ENCODE data around the gene NR1H2.
A peak's percentile ranks its signal among the peaks of the same experiment; 100 is the strongest.
"Not testable (repeated sequence)": the region's sequence is repeated elsewhere in the genome, so short reads cannot be mapped to it uniquely, and the experiment has no call there.

The NR1H2 gene

GRCh38 chr19:50378169-50378862 is 2.1 kb downstream of the NR1H2 start:
- peak overlapping the region in 1 of 2 donors; percentile 96 for H3K4me3 Mint-ChIP-seq

GRCh38 chr19:50378863-50379236 is 2.6 kb downstream of the NR1H2 start:
- no peak overlapping the region for H3K4me3 Mint-ChIP-seq
- peaks cover 0 to 2% of the 10 kb centered on the region in 2 donors for H3K9me3 Mint-ChIP-seq
- H3K27me3 Mint-ChIP-seq = no peaks in the 10 kb centered on the region
- H3K27ac Mint-ChIP-seq = peak overlapping the region; percentile 38
- H3K4me1 Mint-ChIP-seq = peaks cover 36 to 37% of the 10 kb centered on the region in 2 donors
- no peak for ATAC-seq (replicated peaks)
- peaks cover 41 to 48% of the 10 kb centered on the region in 2 donors for H3K36me3 Mint-ChIP-seq
- no peak for DNase-seq

More at GRCh38 chr19:50378169-50378862, 2.1 kb downstream of the NR1H2 start:
- Mint-ChIP-seq H3K4me1 (peaks cover 31 to 32% of the 10 kb centered on the region in 2 donors), H3K36me3 (peaks cover 41 to 48% of the 10 kb centered on the region in 2 donors), H3K27ac (no peak overlapping the region), H3K27me3 (no peaks in the 10 kb centered on the region), H3K9me3 (peaks cover 0 to 2% of the 10 kb centered on the region in 2 donors)
- DNase-seq (no peak), ATAC-seq (replicated peaks) (no peak)

- peaks cover 43 to 53% of the 10 kb centered on the region in 2 donors for H3K36me3 Mint-ChIP-seq
- H3K27me3 Mint-ChIP-seq = no peaks in the 10 kb centered on the region
- no peak overlapping the region for H3K27ac Mint-ChIP-seq
- no peak for DNase-seq
- no peak for ATAC-seq (replicated peaks)
- H3K9me3 Mint-ChIP-seq = peaks cover 0 to 2% of the 10 kb centered on the region in 2 donors
- H3K4me1 Mint-ChIP-seq = peaks cover 39 to 44% of the 10 kb centered on the region in 2 donors
- H3K4me3 Mint-ChIP-seq = no peak overlapping the region
These were observed 3.3 kb downstream of the NR1H2 start for GRCh38 chr19:50379602-50380001.

GRCh38 chr19:50380137-50380536 is 3.9 kb downstream of the NR1H2 start:
- H3K4me3 Mint-ChIP-seq = no peak overlapping the region
- no peaks in the 10 kb centered on the region for H3K27me3 Mint-ChIP-seq
- peaks cover 44 to 49% of the 10 kb centered on the region in 2 donors for H3K4me1 Mint-ChIP-seq
- H3K27ac Mint-ChIP-seq = no peak overlapping the region
- H3K36me3 Mint-ChIP-seq = peaks cover 46 to 58% of the 10 kb centered on the region in 2 donors
- H3K9me3 Mint-ChIP-seq = peaks cover 0 to 2% of the 10 kb centered on the region in 2 donors
- ATAC-seq (replicated peaks) (no peak), DNase-seq (no peak)

- Mint-ChIP-seq H3K9me3 (peaks cover 0 to 2% of the 10 kb centered on the region in 2 donors), H3K27ac (peak overlapping the region; percentile 28), H3K36me3 (peaks cover 47 to 60% of the 10 kb centered on the region in 2 donors), H3K4me1 (peaks cover 47 to 55% of the 10 kb centered on the region in 2 donors), H3K27me3 (no peaks in the 10 kb centered on the region), H3K4me3 (no peak overlapping the region)
- no peak for DNase-seq
- ATAC-seq (replicated peaks) = no peak
These were observed 4.5 kb downstream of the NR1H2 start for GRCh38 chr19:50380751-50381151.

GRCh38 chr19:50381881-50382729 is 5.8 kb downstream of the NR1H2 start:
- ATAC-seq (replicated peaks) (no peak), DNase-seq (no peak)
- H3K36me3 Mint-ChIP-seq = peaks cover 44 to 58% of the 10 kb centered on the region in 2 donors
- H3K27ac Mint-ChIP-seq = no peak overlapping the region
- no peak overlapping the region for H3K4me3 Mint-ChIP-seq
- peaks cover 43 to 57% of the 10 kb centered on the region in 2 donors for H3K4me1 Mint-ChIP-seq
- no peaks in the 10 kb centered on the region for H3K27me3 Mint-ChIP-seq
- H3K9me3 Mint-ChIP-seq = peaks cover 0 to under 1% of the 10 kb centered on the region in 2 donors

GRCh38 chr19:50383001-50383851 is 7.0 kb downstream of the NR1H2 start:
- H3K36me3 Mint-ChIP-seq = peaks cover 40 to 56% of the 10 kb centered on the region in 2 donors
- ATAC-seq (replicated peaks) = peak; percentile 24 to 38

GRCh38 chr19:50383852-50384684 is 7.8 kb downstream of the NR1H2 start, which contains the start of gene POLD1:
POLD1 (plus strand) TSS chr19:50384347; CDS start chr19:50398852, 14,505 bp downstream.
- no peaks in the 10 kb centered on the region for H3K9me3 Mint-ChIP-seq
- peak within 1 kb of the TSS; percentile 94 for H3K27ac Mint-ChIP-seq
- DNase-seq = peak; percentile 98
- H3K4me3 Mint-ChIP-seq = peak within 1 kb of the TSS; percentile 90 to 94
- peak; percentile 88 to 92 for ATAC-seq (replicated peaks)
- H3K36me3 Mint-ChIP-seq = peaks cover 36 to 56% of the 10 kb centered on the region in 2 donors
- H3K27me3 Mint-ChIP-seq = no peaks in the 10 kb centered on the region
- peaks cover 38 to 43% of the 10 kb centered on the region in 2 donors for H3K4me1 Mint-ChIP-seq

More at GRCh38 chr19:50383001-50383851, 7.0 kb downstream of the NR1H2 start:
- Mint-ChIP-seq H3K9me3 (no peaks in the 10 kb centered on the region), H3K4me1 (peaks cover 39 to 46% of the 10 kb centered on the region in 2 donors), H3K4me3 (peak overlapping the region; percentile 90 to 94), H3K27ac (peak overlapping the region; percentile 94), H3K27me3 (no peaks in the 10 kb centered on the region)
- DNase-seq = no peak

- H3K36me3 Mint-ChIP-seq = peaks cover 28 to 47% of the 10 kb centered on the region in 2 donors
- H3K4me3 Mint-ChIP-seq = peak overlapping the region; percentile 90 to 94
- no peaks in the 10 kb centered on the region for H3K27me3 Mint-ChIP-seq
- no peaks in the 10 kb centered on the region for H3K9me3 Mint-ChIP-seq
- H3K27ac Mint-ChIP-seq = peak overlapping the region; percentile 94
- H3K4me1 Mint-ChIP-seq = peaks cover 31 to 35% of the 10 kb centered on the region in 2 donors
- ATAC-seq (replicated peaks) = peak in 1 of 2 donors; percentile 8
- DNase-seq = no peak
These were observed 8.7 kb downstream of the NR1H2 start for GRCh38 chr19:50384685-50385535.

- DNase-seq (no peak), ATAC-seq (replicated peaks) (no peak)
- Mint-ChIP-seq H3K9me3 (no peaks in the 10 kb centered on the region), H3K4me1 (peaks cover 27 to 33% of the 10 kb centered on the region in 2 donors), H3K36me3 (peaks cover 28 to 45% of the 10 kb centered on the region in 2 donors), H3K4me3 (no peak overlapping the region), H3K27me3 (no peaks in the 10 kb centered on the region), H3K27ac (peak overlapping the region; percentile 87)
These were observed 11.1 kb downstream of the NR1H2 start for GRCh38 chr19:50387176-50387867.

- H3K4me3 Mint-ChIP-seq = no peak overlapping the region
- no peaks in the 10 kb centered on the region for H3K27me3 Mint-ChIP-seq
- H3K27ac Mint-ChIP-seq = no peak overlapping the region
- peaks cover 29 to 49% of the 10 kb centered on the region in 2 donors for H3K36me3 Mint-ChIP-seq
- DNase-seq = no peak
- no peaks in the 10 kb centered on the region for H3K9me3 Mint-ChIP-seq
- ATAC-seq (replicated peaks) = no peak
- H3K4me1 Mint-ChIP-seq = peaks cover 27 to 33% of the 10 kb centered on the region in 2 donors
These were observed 11.6 kb downstream of the NR1H2 start for GRCh38 chr19:50387868-50388245.

- H3K4me1 Mint-ChIP-seq; H3K4me3 Mint-ChIP-seq; ATAC-seq (replicated peaks); DNase-seq; H3K9me3 Mint-ChIP-seq; H3K27ac Mint-ChIP-seq; H3K27me3 Mint-ChIP-seq: not testable (repeated sequence)
- H3K36me3 Mint-ChIP-seq = peaks cover 29 to 51% of the 10 kb centered on the region in 2 donors
These were observed 14.0 kb downstream of the NR1H2 start for GRCh38 chr19:50390295-50390694.
